Fibroblast of skin of right quadriceps (primary cell): ENCODE measurements around the gene ARHGAP10.
A peak's percentile ranks its signal among the peaks of the same experiment; 100 is the strongest.

Experiments used
- DNase-seq: peaks from one replicate; pipeline ENCODE4 v3.0.0-alpha.2; 2013

Gene ARHGAP10

DNA sequence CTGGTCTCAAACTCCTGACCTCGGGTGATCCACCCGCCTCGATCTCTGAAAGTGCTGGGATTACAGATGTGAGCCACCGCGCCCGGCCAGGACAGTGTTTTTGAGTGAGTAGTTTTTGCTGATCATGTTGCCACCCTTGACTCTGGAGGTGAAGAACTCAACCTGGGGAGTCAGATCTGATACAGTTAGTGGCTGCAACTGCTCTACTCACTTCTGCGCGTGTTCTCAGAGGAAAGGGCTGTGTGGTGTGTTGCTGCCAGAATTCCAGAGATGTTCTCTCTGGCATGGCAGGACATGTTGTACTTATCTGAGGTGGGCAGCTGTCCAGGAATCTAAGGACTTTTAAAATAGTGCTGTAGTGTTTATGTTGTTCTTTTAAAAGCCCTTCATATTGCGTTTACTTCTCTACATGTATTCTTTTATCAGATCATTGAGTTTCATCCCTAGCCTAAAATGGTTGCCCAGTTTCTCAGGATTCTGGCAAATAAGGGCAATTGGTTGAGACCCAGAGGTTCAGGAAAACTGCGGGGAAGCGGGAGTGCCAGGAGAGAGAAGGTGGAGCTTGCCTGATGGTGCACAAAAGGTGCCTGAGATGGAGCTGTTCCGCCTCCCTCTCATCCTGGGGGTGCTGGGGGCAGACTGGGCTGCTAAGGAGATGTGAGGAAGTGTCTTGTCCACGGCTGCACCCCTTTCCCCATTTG lies 97.7 kb downstream of the ARHGAP10 start:
- peak; percentile 37 for DNase-seq

DNA sequence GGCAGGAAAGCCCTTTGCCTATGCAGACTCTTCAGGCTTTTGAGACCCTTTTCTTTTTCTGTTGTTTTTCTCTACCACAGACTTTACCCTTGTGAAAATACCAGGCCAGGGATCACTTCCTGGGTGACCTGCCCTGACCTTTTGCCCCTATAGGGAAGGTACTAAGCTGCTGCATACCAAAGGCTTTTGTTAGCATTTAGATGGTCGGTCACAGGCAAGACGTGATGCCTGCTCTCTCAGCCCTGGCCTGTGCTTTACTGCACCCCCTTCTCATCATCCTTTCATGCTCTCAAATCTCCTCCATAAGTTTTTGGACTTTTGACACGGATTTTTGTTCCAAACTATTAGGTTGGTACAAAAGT lies 98.2 kb downstream of the ARHGAP10 start:
- DNase-seq, result no peak

DNA sequence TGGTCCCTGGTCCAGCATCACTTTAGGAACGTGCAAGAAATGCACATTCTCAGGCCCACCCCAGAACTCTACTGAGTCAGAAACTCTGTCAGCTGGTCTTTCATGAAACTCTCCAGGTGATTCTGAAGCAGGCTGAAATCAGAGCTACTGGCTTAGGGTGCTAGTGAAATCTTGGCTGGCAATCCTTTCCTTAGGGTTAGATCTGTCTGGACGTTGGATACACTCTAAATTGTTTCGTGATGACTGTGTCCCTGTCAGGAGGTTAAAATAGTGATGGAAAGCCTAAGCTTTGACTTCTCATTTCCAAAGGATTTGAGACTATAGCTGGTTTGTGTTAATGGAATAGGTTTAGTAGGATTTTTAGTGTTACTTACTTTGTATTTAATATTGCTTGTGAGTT lies 99.1 kb downstream of the ARHGAP10 start:
- DNase-seq, result peak; percentile 63

DNA sequence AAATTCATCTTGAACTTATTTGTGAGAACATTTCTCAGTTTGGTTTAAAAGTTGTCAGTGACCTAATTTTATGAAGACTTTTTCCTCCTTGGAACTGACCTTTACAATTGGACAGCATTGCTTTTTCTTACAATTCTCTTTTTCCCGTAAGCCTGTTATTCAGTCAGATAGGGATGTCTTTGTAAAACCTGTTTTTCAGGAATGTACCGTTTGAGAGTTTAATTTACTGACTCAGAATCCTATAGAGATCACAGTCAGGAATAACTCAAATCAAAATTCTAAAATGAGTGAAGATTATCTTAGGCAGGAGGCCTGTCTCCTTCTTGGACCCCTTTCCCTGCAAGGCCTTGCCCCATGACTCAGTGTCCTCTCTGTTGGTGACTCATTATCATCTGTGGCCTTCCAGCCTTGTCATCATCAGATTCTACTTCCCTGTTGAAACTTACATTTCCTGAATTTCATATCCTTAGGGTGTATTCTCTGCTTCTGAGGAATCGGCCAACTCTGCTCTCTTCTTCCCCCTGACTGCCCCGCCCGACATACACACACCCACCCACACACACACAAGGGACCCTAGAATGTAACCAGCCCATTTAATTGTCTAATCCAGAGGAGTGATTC lies 99.8 kb downstream of the ARHGAP10 start:
- DNase-seq, result peak; percentile 86

DNA sequence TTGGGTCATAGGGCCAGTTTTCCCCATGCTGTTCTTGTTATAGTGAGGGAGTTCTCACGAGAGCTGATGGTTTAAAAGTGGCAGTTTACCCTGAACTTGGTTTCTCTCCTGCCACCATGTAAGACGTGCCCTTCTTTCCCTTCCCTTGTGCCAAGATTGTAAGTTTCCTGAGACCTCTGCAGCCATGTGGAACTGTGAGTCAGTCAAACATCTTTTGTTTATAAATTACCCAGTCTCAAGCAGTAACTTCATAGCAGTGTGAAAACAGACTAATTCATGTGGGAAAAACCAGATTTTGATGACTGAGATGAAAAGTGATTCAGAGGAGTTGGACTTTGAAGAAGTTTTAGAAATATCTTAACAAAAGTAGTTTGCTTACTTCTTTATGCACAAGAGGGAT lies 101.4 kb downstream of the ARHGAP10 start:
- peak; percentile 42 for DNase-seq

DNA sequence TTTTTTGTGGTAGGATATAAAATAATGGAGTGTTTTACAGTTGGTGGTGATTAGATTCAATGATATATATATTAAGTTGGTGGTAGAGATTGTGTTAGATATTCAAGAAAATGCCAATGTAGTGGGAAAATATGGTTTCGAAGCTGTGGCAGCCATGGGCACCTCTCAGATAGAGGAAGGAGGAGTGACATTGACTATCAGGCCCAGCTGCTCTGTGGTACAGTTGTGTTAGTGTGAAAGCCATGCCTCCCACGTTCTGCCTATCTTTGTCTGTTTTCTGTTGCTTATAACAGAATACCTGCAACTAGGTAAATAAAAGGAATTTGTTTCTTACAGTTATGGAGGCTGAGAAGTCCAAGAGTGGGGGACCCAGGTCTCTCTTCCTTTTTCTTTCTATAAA lies 101.9 kb downstream of the ARHGAP10 start:
- DNase-seq, result no peak

DNA sequence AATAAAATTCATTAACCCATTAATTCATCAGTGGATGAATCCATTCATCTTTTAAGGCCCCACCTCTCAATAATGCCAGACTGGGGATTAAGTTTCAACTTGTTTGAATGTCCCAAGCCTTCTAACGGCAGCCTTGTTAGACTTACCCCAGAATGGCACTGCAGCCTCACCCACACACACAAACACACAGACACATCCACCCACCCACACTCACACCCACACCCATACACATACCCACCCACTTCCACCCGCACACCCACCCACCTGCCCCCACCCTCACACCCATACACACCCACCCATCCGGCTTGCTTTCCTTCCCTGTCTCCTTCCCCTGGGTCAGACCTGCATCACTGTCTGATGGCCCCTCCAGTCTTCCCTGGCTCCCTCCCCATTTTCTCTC lies 102.6 kb downstream of the ARHGAP10 start:
- no peak for DNase-seq

DNA sequence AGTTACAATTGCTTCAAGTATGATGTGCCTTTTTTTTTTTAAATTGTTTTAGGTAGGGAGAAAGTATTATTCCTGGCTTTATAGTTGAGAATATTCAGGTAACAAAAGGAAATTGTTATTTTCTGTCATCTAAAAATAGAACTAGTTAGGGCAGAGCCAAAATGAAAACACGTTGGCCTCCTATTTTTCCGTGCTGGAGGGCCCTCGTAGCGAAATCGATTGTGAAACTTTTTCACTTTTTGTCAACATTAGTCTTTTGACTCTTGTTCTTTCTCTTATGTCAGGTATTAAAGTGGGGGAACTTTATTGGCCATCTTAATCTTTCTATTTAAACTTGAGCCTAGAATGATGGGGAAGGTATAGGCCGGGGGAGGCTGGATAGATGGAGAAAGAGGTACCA lies 104.9 kb downstream of the ARHGAP10 start:
- no peak for DNase-seq

DNA sequence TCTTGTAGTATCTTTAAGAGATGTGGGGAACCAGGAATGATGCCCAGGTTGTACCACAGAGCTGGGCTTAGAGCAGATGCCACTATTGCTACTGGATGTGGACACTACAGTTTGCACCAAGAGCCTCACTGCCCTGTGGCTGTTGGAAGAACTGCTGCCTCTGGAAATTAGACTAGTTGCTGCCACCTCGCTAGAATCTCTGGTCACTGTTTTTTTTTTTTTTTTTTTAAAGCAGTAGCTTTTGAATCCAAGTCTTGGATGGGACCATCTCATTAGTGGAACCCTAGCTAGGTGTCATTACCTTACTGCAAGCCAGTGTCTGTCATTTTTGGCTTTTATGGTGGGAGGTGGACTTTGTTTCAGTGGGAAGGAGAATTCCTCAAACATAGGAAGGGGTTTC lies 105.5 kb downstream of the ARHGAP10 start:
- no peak for DNase-seq

DNA sequence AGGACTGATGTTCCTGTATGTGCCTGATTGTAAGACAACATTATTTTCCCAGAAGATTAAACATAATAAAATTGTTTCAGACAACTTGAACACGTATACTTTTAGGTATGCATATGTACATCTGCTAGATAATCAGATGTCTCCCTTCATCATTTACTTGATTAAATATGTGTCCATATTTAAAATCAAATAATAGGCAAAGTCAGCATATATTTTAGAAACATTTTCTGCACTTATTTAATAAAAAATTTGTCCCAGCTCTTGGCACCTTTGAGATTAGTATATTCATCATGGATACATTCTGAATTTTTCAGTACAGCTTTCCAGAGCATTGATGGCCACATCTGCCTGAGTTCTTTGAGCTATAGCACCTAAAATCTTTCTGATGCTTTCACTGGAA lies 106.0 kb downstream of the ARHGAP10 start:
- no peak for DNase-seq

DNA sequence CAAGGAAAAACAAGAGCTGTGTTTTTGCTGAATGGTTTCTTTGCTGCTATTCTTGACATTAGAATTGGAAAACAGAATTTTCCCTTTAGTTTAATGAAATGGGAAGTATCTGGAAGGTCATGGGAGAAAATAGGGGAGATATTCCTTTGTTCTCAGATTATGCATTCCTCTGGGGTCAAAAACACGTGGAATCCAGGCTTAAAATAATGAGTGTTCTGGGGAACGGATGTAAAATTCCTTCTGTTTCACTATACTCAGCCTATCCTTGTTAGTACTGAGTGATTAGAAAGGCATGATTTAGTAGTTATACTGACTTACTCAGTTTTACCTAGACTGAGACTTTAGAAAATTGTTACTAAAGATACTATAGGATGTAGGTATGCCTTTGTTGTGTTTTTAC lies 107.3 kb downstream of the ARHGAP10 start:
- no peak for DNase-seq

DNA sequence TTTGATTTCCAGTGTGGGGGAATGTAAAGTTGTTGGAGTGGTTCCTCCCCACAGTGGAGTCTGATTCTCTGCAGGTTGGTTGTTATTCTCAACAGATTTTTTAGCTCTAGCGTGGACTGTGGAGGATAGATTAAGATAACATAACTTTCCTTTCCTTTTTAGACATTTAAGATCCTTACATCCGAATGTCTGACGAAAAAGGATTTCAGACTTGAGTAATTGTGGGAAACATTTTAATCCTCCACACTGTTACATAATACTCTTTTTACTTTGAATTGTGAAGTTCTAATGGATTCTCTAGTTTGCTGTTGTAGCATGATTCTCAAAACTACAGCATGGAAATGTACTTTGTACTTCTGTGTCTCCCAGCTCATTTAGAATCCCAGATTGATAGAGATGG lies 107.8 kb downstream of the ARHGAP10 start:
- no peak for DNase-seq

DNA sequence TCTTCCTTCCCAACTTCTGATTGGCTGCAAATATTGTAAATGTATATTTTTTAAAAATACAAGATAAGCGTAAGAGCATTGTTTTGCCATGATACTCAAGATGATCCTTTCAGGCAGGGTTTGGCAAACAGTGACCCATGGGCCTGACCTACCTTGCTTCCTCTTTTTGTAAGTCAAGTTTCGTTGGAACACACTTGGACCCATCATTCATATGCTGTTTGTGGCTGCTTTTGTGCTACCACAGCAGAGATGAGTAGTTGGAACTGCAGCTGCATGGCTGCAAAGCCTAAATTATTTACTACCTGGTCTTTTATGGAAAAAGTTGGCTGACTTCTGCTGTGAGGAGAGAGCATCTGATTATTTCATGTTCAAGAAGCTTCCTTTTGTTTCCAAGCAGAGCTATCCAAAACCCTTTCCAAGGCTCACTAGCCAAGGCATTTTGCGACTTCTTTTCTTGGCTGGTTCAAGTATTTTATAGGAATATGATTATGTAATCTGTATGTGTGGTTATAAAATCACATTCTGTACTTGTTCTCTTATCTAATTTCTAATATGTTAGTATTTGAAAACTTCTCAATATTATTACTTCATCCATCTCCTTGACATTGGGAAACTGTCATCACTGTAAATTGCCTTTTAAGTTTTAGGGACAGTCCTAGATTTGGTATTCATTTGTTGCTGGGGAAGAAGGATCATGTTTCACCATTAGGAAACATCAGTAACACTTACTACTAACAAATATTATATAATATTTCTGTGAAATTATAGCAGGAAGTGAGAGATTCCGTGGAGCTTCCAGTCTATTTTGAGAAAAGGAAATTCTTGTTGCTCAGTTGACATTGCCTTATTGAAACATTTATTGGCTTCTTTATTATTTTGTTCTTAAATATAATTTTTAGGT lies 109.2 kb downstream of the ARHGAP10 start:
- DNase-seq, result no peak

DNA sequence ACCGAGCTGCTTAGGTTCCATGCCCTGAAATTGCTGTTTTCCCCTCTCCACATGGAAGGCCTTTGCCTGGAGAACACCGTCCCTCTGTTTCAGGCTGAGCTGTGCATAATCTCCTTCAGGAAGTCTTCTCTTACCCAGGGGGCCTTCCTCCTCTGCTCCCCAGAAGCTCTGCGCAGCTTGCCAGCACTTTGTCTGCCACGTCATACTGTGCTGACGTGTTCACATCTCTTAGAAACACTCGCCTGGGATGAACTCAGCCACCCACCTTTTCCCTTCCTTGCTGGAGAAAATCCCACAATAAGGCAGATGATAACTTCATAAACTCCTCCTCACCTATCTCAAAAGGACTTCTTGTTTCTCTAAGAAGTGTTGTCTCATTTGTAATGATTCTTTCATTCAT lies 110.7 kb downstream of the ARHGAP10 start:
- peak; percentile 48 for DNase-seq

DNA sequence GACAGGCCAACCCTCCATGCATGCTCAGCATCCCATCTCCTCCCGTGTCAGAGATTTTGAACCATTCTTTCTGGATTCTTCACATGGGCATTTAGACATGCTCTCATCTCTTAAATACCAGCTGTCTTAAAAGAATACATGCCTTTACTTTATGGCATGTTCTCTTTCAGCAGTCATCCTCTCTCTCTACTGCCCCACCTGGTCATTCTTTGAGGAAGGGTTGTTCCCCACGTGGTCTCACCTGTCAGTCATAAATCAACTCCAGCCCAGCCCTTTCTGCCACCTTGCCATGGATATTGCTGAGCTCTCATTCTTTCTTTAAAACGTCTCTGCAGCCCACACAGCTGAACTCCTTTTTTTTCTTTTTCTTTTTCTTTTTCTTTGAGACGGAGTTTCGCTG lies 111.3 kb downstream of the ARHGAP10 start:
- DNase-seq, result no peak

DNA sequence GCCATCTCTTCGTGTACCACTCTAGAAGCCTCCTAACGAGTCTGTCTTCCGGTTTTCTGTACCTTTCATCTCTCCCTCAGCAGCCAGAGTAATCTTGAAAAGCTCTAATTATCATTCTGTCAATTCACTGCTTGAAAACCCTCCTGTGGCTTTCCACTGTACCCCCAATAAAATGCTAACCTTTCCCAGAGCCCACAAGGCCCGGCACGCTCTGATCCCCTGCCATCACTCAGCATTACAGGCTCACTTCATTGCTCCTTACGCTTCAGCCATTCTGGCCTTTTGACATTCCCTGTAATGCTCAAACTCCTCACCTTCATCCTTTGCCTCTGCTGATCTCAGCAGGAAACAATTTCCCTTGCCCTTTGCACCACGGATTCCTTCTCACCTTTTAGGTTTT lies 112.9 kb downstream of the ARHGAP10 start:
- DNase-seq, result no peak

DNA sequence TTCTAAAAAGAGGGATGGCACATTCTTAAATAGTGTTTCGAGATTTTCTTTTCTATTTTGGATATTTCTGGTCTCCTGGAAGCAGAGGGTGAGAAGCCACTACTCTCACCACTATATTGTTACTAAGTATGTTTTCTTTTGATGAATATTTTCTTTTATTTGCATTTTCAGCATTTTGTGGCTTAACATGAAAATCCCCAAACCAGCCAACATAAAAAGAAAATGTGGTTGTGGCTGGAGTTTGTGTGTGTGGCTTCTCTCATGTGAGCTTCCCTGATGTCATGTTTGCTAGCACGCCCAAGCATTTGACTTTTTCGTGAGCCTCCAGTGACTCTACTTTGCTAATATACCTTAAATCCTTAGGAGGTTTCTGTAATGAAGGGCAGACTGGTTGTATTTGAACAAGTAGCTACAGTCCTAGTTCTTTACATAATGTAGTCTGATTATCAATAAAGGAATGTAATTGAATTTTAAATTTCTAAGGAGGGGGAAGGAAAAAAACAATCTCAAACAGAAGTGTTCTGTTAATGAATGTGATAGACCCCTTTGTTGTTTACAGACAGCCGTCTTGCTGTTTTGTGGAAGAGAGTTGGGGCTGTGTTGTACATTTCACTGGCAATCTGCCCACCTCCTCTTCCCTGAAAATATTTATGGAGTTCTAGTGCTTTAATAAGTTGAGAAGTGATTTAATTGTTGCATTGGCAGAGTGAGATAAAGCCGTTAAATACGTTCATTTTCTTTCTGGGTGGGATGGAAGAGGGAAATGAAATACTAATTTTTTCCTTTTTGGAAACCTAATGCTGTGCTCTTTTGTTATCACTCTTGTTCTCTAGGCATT lies 114.6 kb downstream of the ARHGAP10 start:
- no peak for DNase-seq

DNA sequence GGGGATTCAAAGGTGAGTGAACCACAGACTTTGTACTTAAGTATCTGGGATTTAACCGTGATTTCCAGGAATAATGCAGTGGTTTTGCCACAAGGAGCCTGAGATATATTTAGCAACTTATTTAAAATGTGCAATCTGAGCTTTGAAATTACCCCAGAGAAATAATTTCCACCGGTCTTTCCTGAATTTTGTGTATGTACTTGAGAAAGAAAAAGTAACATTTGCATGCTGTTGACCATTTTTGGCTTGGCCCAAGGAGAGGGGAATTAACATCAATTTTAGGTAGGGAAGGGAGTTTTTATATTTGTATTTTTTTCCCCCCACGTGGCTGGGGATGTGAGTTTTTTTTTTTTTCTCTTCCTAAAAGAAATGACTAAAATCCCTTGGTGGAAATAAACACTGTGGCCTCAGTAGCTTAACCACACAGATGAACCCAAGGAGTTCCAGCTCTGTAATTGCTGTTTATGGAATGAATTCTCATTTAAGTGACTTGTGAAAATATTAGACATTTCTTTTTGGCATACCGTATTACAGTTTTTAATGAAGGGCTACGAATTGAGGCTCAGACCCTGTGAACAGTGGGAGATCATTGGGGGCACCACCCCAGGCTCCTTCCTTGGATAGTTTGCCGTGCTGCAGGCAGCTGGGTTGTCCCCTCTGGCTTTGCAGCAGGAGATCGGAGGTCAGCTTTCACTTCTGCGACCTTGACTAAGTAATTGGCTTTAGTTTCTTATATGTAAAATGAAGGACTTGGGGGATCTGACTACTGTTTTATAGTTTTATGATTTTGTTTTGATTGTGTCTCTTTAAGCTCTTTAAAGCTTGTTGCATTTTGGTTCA lies 116.1 kb downstream of the ARHGAP10 start:
- DNase-seq, result no peak

DNA sequence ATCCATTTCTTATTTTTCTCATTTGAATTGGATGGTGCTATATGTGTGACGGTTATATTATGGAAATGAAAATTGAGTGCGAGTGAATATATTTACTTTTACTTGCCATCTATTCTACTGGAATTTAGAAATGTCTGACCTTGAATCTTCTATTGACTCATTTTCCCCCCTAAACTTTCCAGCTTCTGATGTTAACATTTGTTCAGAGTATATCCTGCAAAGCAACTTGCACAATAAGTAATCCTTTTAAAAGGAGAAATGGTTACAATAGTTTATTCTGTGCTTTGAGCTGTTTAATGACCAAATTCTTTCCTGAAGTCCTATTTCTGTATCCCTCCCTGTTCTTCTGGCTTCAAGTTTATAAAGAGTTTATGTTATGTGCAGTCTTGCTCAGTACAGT lies 116.7 kb downstream of the ARHGAP10 start:
- DNase-seq, result no peak

DNA sequence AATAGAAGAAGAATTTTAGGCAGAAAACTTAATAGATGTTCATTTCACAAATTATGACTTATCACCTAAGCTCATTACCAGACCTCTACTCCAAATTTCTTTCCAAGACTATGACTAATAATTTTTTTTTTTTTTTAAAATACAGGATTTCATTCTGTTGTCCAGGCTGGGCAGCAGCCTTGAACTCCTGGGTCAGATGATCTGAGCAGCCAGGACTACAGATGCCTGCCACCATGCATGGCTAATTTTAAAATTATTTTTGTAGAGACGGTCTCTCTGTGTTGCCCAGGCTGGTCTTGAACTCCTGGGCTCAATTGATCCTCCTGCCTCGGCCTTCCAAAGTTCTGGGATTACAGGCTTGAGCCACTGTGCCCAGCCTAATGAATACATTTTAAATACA lies 119.2 kb downstream of the ARHGAP10 start:
- no peak for DNase-seq

DNA sequence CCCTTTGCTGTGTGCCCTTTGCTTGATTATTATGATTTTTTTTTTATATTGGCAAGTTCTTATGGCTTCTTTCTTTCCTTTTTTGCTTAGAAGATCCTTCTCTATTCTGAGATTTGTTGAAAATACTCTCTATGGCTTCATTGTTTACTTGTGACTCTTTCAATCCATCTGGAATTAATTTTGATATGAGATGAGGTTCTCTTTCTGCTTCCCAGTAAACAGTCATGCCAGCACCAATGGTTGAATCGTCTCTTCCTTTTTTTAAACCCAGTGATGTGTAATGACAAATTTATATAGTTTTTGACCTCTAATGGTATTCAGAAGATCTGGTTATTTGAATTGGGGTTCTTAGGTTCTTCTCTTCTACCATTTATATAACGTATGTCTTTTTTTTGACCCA lies 121.8 kb downstream of the ARHGAP10 start:
- DNase-seq, result peak; percentile 80

DNA sequence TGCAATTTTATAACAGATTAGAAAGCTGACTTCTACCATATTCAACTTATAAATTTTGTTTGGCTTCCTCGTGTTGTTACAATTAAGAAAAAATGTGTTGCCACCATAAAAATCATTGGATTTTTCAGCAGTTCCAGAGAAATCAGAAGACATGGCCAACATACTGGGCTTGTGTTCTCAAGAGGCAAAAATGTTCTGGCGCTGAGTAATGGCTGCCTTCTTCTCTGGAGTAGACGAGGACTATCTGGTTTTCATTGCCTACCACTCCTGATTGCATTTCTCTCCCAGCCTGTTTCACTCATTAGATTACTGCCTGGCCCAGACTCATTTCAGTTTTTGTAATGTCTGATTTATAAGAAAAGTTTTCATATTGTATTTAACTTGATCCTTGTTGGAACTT lies 122.3 kb downstream of the ARHGAP10 start:
- DNase-seq, result no peak
